IPS-20b (cell line): ENCODE data around the gene KPNB1.

Experiments used
- H3K27ac ChIP-seq: one replicate; pipeline ENCODE4 v1.5.1; 2013; ENCODE audit warnings: low read length
- H3K27me3 ChIP-seq: 2 replicates; pipeline ENCODE4 v1.6.1; 2013; ENCODE audit warnings: mild to moderate bottlenecking, low read length, inconsistent platforms; ENCODE audit not compliant: insufficient read depth
- H3K36me3 ChIP-seq: 2 replicates; pipeline ENCODE4 v1.6.1; 2013; ENCODE audit warnings: low read depth, mild to moderate bottlenecking, inconsistent platforms, low read length, moderate library complexity; ENCODE audit not compliant: insufficient read depth
- H3K4me1 ChIP-seq: 2 replicates; pipeline ENCODE4 v1.6.1; 2013; ENCODE audit warnings: mild to moderate bottlenecking, control low read depth, inconsistent platforms, low read length, moderate library complexity; ENCODE audit not compliant: insufficient read depth
- H3K4me3 ChIP-seq: 2 replicates; pipeline ENCODE4 v1.5.1; 2013; ENCODE audit warnings: mild to moderate bottlenecking, low read length, inconsistent platforms
- H3K9ac ChIP-seq: 2 replicates; pipeline ENCODE4 v1.6.1; 2013; ENCODE audit warnings: low read depth, mild to moderate bottlenecking, inconsistent platforms, low read length, moderate library complexity
- H3K9me3 ChIP-seq: 2 replicates; pipeline ENCODE4 v1.6.1; 2013; ENCODE audit warnings: mild to moderate bottlenecking, low read depth, low read length, inconsistent platforms; ENCODE audit not compliant: insufficient read depth

KPNB1 gene

DNA sequence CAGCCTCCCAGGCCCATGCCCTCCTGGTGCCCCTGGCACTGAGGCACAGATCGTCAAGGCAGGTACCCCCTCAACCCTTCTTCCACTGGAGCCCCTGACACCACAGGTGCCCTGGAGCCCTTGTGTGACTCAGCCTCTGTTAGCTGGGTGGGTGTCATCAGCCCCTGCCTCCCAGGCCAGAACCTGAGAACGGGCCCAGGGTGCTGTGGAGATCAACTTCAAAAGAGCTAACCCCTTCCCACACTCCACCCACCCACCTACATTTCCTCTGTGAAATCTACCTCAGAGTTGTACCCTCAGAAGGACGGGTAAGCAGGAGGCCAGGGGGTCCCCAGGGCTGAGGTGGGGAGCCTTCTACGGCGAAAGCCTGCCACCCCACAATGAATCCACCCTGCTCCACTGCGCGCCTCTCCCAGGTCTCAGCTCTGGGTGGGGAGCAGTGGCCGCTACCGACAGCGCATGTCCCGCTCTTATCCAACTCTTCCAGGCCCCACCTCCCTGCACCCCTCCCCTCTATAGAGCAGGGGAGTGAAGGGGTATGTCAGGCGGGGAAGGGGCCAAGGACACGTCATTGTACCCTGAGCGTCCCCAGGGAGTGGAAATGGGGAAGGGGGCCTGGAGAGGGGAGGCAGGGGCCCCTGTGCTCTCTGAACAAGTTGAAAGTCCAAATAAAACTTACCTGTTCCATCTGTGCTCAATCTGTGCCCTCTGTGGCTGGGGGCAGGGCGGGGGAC is 61.8 kb downstream of the KPNB1 start:
- Histone ChIP-seq H3K4me3 (no peak overlapping the region), H3K9ac (no peak overlapping the region), H3K27ac (no peak overlapping the region), H3K4me1 (no peaks in the 10 kb centered on the region), H3K9me3 (no peaks in the 10 kb centered on the region), H3K36me3 (no peaks in the 10 kb centered on the region), H3K27me3 (peaks cover 27% of the 10 kb centered on the region)

DNA sequence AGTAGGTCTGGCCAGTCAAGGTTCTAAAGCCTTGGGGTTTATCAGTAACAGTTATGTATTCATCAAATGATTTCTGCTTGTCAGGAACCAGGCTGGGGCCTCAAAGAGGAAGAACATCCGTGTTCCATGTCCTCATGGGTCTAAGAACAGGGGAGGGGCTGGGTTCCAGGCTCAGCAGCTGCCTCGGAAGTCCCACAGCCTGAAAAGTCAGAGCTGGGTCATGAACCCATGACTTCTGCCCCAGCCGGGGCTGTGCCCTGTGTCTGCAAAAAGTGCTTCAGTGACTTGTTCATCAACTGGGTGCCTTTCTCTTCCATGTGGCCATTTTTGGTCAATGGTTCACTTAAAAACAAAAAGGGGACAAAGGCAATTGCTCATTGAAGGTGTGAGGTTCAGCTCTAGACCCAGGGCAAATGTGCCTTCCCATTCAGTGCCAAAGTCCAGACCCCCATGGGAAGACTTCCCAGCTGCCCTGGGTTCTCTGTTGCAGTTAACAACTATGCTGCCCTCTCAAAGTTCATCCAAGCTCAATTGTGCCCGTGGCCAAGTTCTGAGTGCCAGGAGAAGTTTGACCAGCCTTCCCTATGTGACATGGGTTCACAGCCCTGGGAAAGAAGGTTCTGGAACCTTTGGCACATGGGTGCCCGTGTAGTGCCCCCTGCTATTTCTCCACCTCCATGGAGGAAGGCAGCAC is 62.8 kb downstream of the KPNB1 start:
- Histone ChIP-seq H3K27me3 (peaks cover 32% of the 10 kb centered on the region), H3K36me3 (no peaks in the 10 kb centered on the region), H3K9me3 (no peaks in the 10 kb centered on the region), H3K9ac (no peak overlapping the region), H3K4me1 (no peaks in the 10 kb centered on the region), H3K27ac (no peak overlapping the region), H3K4me3 (no peak overlapping the region)

- H3K36me3 ChIP-seq, result no peaks in the 10 kb centered on the region
- H3K27ac ChIP-seq, result no peak overlapping the region
- peaks cover 49% of the 10 kb centered on the region for H3K27me3 ChIP-seq
- H3K9ac ChIP-seq, result no peak overlapping the region
- H3K9me3 ChIP-seq, result no peaks in the 10 kb centered on the region
- H3K4me3 ChIP-seq, result no peak overlapping the region
- H3K4me1 ChIP-seq, result 0 out of 2 replicates have a peak, but pooled peaks cover 2% of the 10 kb centered on the region
These were observed 64.4 kb downstream of the KPNB1 start for GRCh38 chr17:47713980-47714700.

GRCh38 chr17:47714773-47715396 is 65.2 kb downstream of the KPNB1 start:
- H3K36me3 ChIP-seq, result no peaks in the 10 kb centered on the region
- peaks cover 56% of the 10 kb centered on the region for H3K27me3 ChIP-seq
- no peaks in the 10 kb centered on the region for H3K9me3 ChIP-seq
- H3K4me3 ChIP-seq, result no peak overlapping the region
- 0 out of 2 replicates have a peak, but pooled peaks cover 2% of the 10 kb centered on the region for H3K4me1 ChIP-seq
- no peak overlapping the region for H3K9ac ChIP-seq
- H3K27ac ChIP-seq, result no peak overlapping the region

DNA sequence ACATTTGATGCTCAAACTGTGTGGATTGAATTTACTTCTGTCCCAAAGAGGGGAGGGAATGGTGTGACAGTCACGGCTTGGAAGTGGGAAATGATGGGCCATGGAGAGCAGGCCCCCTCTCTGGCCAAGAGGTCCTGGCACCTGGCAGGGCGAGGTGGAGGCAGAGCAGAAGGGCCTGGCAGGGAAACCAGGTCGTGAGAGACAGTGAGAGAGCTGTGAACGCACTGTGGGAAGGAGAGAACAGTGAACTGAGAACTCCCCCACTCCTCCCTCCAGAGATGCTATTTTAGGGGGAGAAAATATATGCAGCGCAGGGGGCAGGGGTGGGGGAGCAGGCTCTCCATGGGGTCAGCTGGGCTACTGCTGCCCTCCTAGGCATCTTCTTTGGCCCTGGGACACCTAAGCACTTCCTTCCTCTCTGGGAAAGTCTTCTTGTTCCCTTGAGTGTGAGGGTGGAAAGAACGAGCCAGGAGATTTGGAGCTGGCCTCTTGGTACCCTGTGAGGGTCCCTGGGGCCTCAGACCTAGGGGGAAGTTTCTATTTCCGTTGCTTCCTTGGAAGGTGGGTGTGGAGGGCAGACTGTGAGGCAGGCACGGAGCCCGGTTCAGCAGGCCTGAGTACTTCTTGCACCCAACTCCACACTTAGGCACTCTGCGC is 66.1 kb downstream of the KPNB1 start:
- Histone ChIP-seq H3K36me3 (no peaks in the 10 kb centered on the region), H3K27me3 (peaks cover 65% of the 10 kb centered on the region), H3K4me3 (no peak overlapping the region), H3K4me1 (peaks cover 2% of the 10 kb centered on the region; the same call in 1 of the 2 replicates), H3K9ac (no peak overlapping the region), H3K27ac (no peak overlapping the region), H3K9me3 (no peaks in the 10 kb centered on the region)

DNA sequence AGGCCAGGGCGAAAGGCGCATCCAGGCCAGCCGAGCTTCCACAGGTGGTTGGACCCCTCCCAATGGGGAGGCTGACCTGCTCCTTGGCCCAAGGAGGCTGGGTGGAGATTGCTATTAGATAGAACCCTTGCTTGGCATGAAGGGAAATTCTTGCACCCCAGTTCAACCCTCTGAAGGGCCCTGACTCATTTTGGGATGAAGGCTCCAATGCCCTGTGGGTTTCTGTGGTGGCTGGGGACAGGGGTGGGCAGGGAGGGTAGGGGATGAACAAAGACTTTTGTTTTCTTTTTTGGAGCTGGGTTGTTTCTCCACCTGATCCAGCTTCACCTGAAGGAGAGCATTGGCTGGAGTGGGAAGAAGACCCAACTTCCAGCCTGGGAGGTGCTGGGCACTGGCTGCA is 66.7 kb downstream of the KPNB1 start:
- Histone ChIP-seq H3K36me3 (no peaks in the 10 kb centered on the region), H3K4me3 (no peak overlapping the region), H3K27ac (no peak overlapping the region), H3K4me1 (peaks cover 2% of the 10 kb centered on the region; the same call in 1 of the 2 replicates), H3K9ac (no peak overlapping the region), H3K9me3 (no peaks in the 10 kb centered on the region), H3K27me3 (peaks cover 71% of the 10 kb centered on the region)

GRCh38 chr17:47717261-47717697 is 67.6 kb downstream of the KPNB1 start:
- peaks cover 80% of the 10 kb centered on the region for H3K27me3 ChIP-seq
- no peaks in the 10 kb centered on the region for H3K36me3 ChIP-seq
- H3K27ac ChIP-seq, result no peak overlapping the region
- no peak overlapping the region for H3K4me3 ChIP-seq
- H3K4me1 ChIP-seq, result peaks cover 2% of the 10 kb centered on the region; the same call in 1 of the 2 replicates
- H3K9me3 ChIP-seq, result no peaks in the 10 kb centered on the region
- H3K9ac ChIP-seq, result no peak overlapping the region

GRCh38 chr17:47717979-47718621 is 68.4 kb downstream of the KPNB1 start:
- no peaks in the 10 kb centered on the region for H3K36me3 ChIP-seq
- peaks cover 81% of the 10 kb centered on the region for H3K27me3 ChIP-seq
- H3K27ac ChIP-seq, result no peak overlapping the region
- no peak overlapping the region for H3K4me3 ChIP-seq
- H3K9ac ChIP-seq, result no peak overlapping the region
- H3K9me3 ChIP-seq, result no peaks in the 10 kb centered on the region
- H3K4me1 ChIP-seq, result peaks cover 2% of the 10 kb centered on the region; the same call in 1 of the 2 replicates

GRCh38 chr17:47718634-47719405 is 69.1 kb downstream of the KPNB1 start:
- Histone ChIP-seq H3K4me3 (no peak overlapping the region), H3K27me3 (peaks cover 75% of the 10 kb centered on the region), H3K4me1 (peaks cover 2% of the 10 kb centered on the region; the same call in 1 of the 2 replicates), H3K36me3 (no peaks in the 10 kb centered on the region), H3K27ac (no peak overlapping the region), H3K9ac (no peak overlapping the region), H3K9me3 (no peaks in the 10 kb centered on the region)

DNA sequence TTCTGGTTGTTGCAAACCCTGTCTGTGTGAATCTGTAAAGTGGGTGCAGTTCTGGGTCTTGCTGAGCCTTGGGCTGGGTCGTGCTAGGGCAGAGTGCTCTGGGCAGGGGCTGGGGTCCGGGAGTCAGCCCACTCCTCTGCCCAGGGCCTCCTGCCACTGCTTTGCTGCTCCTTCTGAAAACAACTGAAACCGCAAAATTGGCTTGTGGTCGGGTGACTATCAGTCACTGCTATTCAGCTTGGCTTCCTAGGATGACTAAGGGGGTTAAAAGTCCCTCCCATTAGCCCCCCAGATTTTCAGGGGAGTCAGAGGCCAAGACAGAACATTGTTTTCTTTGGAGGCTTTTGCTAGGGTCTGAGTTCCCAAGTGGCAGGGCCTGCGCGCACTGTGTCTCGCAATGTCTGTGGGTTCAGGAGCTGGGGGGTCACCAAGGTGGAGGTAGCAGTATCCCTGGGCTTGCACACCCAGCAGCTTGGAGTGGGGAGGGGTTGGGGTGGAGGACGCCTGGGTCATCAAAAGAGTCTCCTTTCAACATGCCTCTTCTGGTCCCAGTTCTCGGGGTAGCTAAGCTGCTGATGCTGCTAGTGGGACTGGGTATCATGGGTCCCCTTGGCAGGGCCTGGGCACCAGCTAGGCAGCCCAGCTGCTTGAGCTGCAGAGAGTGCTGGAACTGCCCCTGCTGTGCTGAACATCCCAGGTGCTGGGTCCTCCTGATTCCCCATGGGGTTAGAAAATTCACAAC is 69.9 kb downstream of the KPNB1 start:
- no peak overlapping the region for H3K27ac ChIP-seq
- no peaks in the 10 kb centered on the region for H3K36me3 ChIP-seq
- H3K9me3 ChIP-seq, result no peaks in the 10 kb centered on the region
- no peak overlapping the region for H3K4me3 ChIP-seq
- no peak overlapping the region for H3K9ac ChIP-seq
- peaks cover 70% of the 10 kb centered on the region for H3K27me3 ChIP-seq
- peaks cover 2% of the 10 kb centered on the region; the same call in 1 of the 2 replicates for H3K4me1 ChIP-seq
